ENCODE data around the gene HMSD.
"Not testable (repeated sequence)": the region's sequence is repeated elsewhere in the genome, so short reads cannot be mapped to it uniquely, and the experiment has no call there.

HMSD gene

GRCh38 chr18:63949068-63949737 lies at the start of gene HMSD:
Gene HMSD, plus strand, starts transcription at chr18:63949301. Its CDS starts 4,155 bp downstream, at chr18:63953456.
- no peak for DNase-seq

GRCh38 chr18:63903851-63904570 lies 45.1 kb upstream of the HMSD start:
- DNase-seq: no peak

GRCh38 chr18:63904694-63905093 lies 44.4 kb upstream of the HMSD start:
- DNase-seq: no peak

- no peak for DNase-seq
These were observed 43.7 kb upstream of the HMSD start for GRCh38 chr18:63905361-63905760.

- no peak for DNase-seq
These were observed 43.0 kb upstream of the HMSD start for GRCh38 chr18:63906056-63906455.

GRCh38 chr18:63907664-63908063 lies 41.4 kb upstream of the HMSD start, which contains the start of gene SERPINB10:
Gene SERPINB10, plus strand, starts transcription at chr18:63907958. Its CDS starts 7,553 bp downstream, at chr18:63915511.
- DNase-seq: no peak

- DNase-seq: no peak
These were observed 40.2 kb upstream of the HMSD start for GRCh38 chr18:63908858-63909257.

- no peak for DNase-seq
These were observed 39.2 kb upstream of the HMSD start for GRCh38 chr18:63909870-63910269.

- no peak for DNase-seq
These were observed 31.3 kb upstream of the HMSD start for GRCh38 chr18:63917817-63918216.

GRCh38 chr18:63922049-63922448 lies 27.1 kb upstream of the HMSD start:
- DNase-seq: no peak

- DNase-seq: no peak
These were observed 24.6 kb upstream of the HMSD start for GRCh38 chr18:63924551-63924950.

GRCh38 chr18:63928331-63928730 lies 20.8 kb upstream of the HMSD start:
- no peak for DNase-seq

- not testable (repeated sequence) for DNase-seq
These were observed 19.7 kb upstream of the HMSD start for GRCh38 chr18:63929369-63929768.

GRCh38 chr18:63930773-63931354 lies 18.2 kb upstream of the HMSD start:
- no peak for DNase-seq

GRCh38 chr18:63936156-63936931 lies 12.8 kb upstream of the HMSD start:
- no peak for DNase-seq

GRCh38 chr18:63936932-63937393 lies 12.1 kb upstream of the HMSD start:
- no peak for DNase-seq

- DNase-seq: no peak
These were observed 9.1 kb upstream of the HMSD start for GRCh38 chr18:63940008-63940407.

- not testable (repeated sequence) for DNase-seq
These were observed 8.5 kb upstream of the HMSD start for GRCh38 chr18:63940543-63941050.

GRCh38 chr18:63947051-63947790 lies 1.9 kb upstream of the HMSD start:
- no peak for DNase-seq

- DNase-seq: no peak
These were observed 2.2 kb downstream of the HMSD start for GRCh38 chr18:63951302-63951705.

- DNase-seq: no peak
These were observed 4.7 kb downstream of the HMSD start for GRCh38 chr18:63953811-63954210.

- DNase-seq: no peak
These were observed 7.7 kb downstream of the HMSD start for GRCh38 chr18:63956755-63957154.
